ENCODE results near the gene DNAAF1. TPM values are rescaled to one million over a fixed set of nuclear protein-coding genes. Genes with fewer than 3 reads are reported as not detected.
"Not testable (repeated sequence)": the region's sequence is repeated elsewhere in the genome, so short reads cannot be mapped to it uniquely, and the experiment has no call there.

The DNAAF1 gene
- total RNA-seq, 1 donor from 2014 or later, result under 0.01 TPM

DNA sequence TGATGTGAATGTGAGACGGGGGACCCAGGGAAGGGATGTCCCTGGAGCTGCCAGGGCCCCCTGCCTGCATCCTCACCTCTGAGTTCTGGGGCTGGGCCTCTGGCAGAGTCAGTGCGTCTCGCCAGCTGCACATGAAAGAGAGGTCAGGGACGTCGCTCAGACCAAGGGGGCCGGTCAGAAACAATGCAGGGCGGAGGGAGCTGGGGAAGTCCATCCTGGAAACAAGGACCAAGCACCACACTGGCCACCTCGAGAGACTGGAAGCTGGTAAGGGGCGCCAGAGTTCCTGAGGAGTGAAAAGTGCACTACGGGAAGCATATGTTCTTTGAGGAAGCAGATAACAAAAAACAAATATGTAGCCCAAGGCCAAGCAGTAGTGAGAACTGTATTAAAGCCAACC is 39.7 kb downstream of the DNAAF1 start:
- DNase-seq, result peak; percentile 86

DNA sequence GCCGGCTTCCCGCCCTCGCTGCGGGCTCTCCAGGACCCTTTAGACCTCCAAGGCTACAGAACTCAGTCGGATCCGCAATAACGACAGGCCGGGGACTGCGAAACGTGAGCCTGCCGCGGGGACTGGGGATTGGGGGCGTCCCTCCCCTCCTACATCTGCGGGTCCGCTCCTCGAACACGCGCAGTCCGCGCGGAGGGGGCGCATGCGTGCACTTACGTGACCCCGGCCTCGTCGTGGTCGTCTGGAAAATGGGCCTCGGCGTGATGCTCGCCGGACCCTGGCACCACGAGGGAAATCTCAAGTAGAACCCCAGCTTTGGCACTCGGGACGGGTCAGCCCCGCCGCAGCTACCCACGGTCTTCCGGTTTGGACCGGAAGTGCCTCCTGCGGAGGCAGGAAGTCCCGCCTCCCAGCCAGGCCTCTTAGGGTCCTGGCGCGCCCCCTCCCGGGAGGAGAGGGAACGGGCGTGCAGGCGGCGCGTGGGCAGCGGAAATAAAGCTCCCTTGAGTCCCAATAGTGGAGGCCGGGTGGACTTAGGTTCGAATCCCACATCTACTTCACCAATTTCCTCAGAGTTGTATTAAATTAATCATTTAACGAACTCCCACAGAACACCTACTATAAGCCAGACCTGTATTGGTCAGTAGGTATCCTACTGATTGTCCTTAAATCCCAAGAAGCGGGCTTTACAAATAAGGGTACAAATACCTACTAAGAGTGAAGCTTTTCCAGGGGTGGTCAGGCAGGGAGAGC is 41.8 kb downstream of the DNAAF1 start, which contains the start of gene TAF1C:
Gene TAF1C, minus strand, starts transcription at position 373 of the 753 bp plus-strand sequence. CDS start 2,069 bp downstream, outside the sequence.
- DNase-seq, result peak; percentile 98

GRCh38 chr16:84190731-84191388 is 45.8 kb downstream of the DNAAF1 start, which contains the start of gene ADAD2:
TSS of gene ADAD2 (plus strand) at chr16:84191157. CDS start at chr16:84191231, 74 bp downstream.
- DNase-seq, result peak; percentile 12

DNA sequence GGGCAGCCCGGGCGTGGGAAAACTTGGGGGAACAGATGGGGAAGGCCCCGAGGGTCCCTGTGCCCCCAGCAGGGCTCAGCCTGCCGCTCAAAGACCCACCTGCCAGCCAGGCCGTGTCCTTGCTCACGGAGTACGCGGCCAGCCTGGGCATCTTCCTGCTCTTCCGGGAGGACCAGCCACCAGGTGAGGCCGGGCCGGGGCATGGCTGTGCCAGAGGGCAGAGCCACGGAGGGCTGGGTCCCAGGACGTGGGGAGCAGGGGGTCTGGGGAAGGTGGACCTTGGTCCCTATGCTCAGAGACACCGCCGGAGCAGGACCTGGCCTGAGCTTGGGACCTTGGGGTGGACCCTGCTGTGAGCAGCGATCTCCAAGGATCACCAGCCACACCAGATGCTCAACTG is 46.4 kb downstream of the DNAAF1 start:
- DNase-seq, result no peak

- DNase-seq, result no peak
Observed at GRCh38 chr16:84193480-84193879, 48.4 kb downstream of the DNAAF1 start.

DNA sequence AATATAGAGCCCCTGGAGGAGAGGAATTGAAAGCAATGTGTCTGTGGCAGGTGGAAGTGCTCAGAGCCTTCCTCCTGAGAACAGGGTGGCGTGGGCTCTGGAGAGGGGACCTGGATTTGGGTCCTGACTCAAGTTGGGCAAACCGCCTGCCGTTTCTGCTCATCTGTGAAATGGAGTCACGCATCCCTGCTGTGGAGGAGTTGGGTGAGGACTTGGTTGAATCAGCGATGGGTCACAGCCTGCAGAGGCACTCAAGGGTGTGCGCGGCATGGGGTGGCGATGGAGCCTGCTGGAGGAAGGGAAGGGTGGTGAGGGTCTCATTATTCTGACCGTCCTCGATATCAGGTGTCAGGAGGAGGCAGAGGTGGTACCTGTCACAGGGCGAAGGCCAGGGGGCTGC is 48.9 kb downstream of the DNAAF1 start:
- DNase-seq, result no peak

DNA sequence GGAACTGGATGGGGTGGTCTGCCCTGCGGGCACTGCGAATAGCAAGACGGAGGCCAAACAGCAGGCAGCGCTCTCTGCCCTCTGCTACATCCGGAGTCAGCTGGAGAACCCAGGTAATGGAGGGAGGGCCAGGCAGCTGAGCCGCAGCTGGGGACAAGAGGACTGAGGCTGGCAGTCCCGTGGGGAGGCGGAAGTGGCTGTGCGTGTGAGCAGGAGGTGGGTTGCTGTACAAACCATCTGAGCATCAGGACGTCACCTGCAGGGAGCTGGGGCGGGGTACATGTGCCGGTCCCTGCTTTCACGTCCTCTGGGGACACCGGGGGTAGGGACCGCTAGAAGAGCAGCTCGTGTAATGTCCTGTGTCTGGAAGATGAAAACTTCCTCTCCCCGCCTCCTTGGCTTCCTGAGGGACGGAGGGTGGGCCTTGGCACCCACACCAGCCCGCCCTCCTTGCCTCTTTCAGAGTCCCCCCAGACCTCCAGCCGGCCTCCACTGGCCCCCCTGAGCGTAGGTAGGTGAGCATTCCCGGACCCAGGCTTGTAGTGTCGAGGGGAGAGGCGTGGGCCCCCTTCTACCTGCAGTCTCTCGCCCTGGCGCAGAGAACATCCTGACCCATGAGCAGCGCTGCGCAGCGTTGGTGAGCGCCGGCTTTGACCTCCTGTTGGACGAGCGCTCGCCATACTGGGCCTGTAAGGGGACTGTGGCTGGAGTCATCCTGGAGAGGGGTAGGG is 49.5 kb downstream of the DNAAF1 start:
- no peak for DNase-seq

GRCh38 chr16:84195201-84196093 is 50.3 kb downstream of the DNAAF1 start:
- no peak for DNase-seq

DNA sequence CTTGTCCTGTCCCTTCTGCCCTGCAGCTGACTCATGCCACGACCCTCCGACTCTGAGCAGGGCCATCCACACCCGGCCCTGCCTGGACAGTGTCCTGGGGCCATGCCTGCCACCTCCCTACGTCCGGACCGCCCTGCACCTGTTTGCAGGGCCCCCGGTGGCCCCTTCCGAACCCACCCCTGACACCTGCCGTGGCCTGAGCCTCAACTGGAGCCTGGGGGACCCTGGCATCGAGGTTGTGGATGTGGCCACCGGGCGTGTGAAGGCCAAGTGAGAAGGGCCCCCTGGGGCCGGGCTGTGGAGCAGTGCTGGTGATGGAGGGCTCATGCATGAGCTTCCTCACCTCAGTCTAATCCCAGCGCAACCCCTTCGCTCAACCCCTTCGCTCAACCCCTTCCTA is 51.0 kb downstream of the DNAAF1 start:
- no peak for DNase-seq

DNA sequence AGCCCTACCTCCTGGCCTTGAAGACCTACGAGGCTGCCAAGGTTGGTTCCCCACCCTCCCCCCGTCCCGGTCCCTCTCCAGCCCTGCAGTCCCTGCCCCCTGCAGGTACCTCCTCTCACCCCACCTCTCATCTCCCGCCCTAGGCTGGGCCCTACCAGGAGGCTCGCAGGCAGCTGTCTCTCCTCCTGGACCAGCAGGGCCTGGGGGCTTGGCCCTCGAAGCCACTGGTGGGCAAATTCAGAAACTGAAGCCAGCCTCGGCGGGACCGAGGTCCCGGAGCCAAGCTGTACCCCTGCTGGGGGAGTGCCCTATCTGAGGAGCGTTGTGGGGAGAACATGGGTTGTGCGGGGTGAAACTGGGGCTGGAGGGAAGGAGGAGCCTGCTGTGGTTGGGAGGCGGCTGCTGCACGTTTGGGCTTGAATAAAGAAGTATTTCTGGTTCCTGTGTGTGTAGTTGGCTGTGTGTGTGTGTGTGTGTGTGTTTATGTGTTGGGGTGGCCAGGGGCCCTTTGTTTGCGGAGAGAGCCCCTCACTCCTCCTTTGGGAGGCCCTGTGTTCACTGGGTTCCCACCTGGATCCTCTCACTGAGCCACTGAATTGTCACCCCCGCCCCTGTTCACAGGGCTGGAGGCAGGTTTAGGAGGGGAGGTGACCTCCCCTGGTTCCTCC is 51.8 kb downstream of the DNAAF1 start:
- no peak for DNase-seq

- no peak for DNase-seq
Observed at GRCh38 chr16:84197466-84198128, 52.5 kb downstream of the DNAAF1 start.

GRCh38 chr16:84198401-84198800 is 53.3 kb downstream of the DNAAF1 start:
- peak; percentile 40 for DNase-seq

DNA sequence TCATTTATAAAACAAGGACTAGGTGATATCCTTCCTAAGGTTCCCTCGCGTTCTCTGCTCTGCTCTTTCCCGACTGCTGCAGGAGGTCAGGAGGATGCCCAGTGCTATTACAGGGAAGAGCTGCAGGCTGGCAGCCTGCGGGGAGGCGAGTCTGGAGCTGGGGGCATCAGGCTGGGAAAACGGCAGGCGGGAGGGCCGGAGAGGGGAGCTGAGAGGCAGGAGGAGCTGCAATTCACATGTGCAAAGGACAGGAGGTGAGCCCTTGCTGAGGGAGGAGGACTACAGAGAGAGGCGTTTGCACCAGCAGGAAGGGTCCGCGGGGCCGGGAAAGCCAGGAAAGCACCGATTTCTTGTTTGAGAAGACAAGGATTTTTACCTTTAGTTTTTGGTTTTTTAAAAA is 54.0 kb downstream of the DNAAF1 start:
- DNase-seq, result no peak

DNA sequence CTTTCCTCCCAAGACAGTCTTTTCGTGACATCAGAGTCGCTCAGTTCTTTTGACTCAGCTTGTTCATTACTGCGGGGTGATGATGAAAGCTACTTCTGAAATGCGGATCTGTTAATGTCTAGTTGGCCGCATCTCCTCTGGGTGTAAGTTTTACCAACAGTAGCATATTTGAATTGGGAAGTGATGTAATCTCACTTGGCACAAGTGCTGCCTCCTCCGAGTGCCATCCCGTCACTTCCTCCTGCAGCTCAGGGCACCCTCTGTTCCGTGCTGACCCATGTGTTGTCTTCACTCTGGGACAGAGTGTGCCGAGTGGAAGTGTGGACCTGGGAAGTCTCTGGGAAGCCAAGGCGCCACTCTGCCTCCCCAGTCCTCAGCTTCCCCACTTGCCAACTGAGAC is 54.8 kb downstream of the DNAAF1 start:
- peak; percentile 56 for DNase-seq

DNA sequence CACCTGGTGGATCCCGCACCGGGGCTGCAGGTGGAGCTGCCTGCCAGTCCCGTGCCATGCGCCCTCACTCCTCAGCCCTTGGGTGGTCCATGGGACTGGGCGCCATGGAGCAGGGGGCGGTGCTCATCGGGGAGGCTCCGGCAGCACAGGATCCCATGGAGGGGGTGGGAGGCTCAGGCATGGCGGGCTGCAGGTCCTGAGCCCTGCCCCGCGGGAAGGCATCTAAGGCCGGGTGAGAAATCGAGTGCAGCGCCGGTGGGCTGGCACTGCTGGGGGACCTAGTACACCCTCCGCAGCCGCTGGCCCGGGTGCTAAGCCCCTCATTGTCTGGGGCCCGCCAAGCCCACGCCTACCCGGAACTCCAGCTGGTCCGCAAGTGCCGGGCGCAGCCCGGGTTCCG is 59.4 kb downstream of the DNAAF1 start:
- not testable (repeated sequence) for DNase-seq

- not testable (repeated sequence) for DNase-seq
Observed at GRCh38 chr16:84205123-84205522, 60.0 kb downstream of the DNAAF1 start.

DNA sequence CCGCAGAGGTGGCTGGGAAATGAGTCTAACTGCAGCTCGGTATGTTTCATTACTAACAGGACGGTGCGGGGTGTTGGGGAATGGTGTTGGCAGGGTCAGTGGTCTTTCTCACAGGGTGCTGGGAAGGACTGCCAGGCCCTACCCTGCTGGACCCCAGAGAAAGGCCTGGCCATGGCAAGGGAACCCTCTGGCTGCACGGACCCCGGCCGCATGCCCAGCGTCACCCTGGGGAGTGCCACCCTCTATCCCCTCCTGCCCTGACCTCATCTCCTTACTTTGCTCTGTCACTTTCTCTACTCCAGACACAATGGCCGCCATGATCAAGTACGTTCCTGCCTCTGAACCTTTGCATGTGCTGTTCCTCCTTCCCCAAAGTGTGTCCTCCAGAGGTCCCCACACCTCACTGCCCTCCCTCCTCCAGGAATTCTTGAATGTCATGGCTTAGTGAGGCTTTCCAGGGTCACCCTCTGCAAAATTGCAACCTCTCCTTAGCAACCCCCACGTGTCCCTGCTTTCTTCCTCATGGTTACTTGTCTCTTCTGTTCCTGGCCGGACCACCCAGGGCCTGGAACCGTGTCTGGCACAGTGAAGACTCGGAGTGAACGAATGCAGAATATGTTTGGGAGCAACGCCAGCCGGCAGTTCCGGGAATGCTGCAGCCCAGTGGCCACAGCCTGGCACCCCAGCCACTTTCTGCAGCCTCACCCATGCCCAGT is 61.0 kb downstream of the DNAAF1 start:
- DNase-seq, result no peak

DNA sequence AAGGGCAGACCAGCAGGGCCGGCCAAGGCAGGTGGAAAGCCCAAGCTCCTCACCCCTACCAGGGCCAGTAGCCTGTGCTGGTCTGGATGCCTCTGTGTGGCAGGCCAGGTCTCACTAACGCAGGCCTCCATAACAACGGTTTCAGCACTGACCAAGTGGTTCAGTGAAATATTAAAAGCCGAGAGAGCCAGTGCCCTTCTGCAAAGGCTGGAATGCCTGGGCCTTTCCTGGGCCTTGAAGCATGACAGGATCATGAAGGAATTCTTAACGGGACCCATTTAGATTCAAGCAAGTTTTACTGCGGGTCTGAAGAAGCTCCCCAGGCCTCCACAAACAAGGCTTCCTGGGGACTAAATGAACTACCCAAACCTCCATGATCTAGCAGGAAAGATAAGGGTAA is 62.1 kb downstream of the DNAAF1 start:
- no peak for DNase-seq

DNA sequence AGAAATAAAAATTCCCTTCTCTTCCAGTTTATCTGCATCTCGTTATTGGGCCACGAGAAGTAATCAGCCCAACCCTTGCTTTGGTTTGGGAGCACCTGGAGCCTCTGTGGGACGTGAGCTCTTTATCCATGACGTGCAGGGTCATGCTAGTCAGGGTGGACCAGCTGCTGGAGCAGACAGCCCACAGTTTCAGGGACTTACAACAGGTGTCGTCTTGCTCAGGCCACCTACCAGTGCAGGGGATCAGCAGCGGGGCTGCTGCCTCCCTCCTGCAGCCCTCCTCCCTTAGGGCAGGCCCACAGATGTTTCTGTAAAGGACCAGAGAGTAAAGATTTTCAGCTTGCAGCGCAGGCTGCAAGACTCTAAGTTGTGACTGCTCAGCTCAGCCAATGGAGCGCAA is 62.8 kb downstream of the DNAAF1 start:
- DNase-seq, result no peak

GRCh38 chr16:84209989-84210388 is 64.9 kb downstream of the DNAAF1 start:
- DNase-seq, result no peak

DNA sequence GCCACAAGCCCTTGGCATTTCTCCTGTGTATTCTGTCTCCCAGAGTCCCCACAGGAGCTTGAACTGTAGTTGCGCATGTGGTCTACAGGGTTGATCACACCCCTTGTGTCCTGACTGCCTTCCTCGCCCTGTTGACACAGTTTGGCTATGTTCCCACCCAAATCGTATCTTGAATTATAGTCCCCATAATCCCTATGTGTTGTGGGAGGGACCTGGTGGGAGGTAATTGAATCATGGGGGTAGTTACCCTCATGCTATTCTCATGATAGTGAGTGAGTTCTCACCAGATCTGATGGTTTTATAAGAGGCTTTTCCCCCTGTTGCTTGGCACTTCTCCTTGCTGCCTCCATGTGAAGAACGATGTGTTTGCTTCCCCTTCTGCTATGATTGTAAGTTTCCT is 67.0 kb downstream of the DNAAF1 start:
- DNase-seq, result no peak

All from dermis blood vessel endothelial cell (primary cell).